Cerebellar nuclear complex (tissue), 1 donor: ENCODE results near the gene CCL13.
"Not testable (repeated sequence)": the region's sequence is repeated elsewhere in the genome, so short reads cannot be mapped to it uniquely, and the experiment has no call there.

Experiments used
- DNase-seq, 2 experiments: peaks; one replicate each; lab custom pipeline; 2025; lab: John Stamatoyannopoulos, UW

CCL13 gene

DNA sequence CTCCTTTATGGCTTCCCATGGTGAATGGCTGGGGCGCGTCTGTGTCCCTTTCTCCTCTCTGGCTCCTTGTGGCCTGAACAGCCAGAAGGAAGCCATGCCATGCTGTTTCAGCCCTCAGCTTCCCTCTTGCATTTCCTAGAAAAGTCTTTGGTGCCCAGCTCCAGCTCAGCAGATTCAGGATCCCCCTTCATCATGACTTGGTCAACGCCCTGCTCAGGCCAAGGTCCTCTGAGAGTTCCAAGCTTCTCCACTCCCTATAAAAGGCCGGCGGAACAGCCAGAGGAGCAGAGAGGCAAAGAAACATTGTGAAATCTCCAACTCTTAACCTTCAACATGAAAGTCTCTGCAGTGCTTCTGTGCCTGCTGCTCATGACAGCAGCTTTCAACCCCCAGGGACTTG, at the start of gene CCL13:
CCL13 (plus strand) TSS at position 287 of the 400 bp plus-strand sequence; CDS start at position 334, 47 bp downstream.
- DNase-seq = no peak

DNA sequence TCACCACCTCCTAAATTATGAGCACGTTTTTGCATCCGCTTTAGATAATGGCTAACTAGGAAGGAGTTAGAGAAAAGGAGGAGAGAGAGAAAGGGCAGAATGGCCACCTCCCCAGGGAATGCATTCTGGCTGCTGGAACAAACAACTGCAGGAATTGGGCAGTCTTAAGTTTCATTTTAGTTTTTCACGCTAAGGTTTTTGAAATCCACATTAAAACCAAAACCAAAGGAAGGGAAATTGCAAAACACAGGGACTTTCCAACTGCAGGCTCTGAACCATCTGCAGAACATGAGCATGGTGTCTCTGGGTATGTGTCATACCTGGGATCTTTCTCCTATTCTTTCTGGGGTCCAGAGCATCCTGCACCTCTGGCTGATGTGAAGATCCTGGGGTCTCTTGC, 49.2 kb upstream of the CCL13 start:
- no peak for DNase-seq

DNA sequence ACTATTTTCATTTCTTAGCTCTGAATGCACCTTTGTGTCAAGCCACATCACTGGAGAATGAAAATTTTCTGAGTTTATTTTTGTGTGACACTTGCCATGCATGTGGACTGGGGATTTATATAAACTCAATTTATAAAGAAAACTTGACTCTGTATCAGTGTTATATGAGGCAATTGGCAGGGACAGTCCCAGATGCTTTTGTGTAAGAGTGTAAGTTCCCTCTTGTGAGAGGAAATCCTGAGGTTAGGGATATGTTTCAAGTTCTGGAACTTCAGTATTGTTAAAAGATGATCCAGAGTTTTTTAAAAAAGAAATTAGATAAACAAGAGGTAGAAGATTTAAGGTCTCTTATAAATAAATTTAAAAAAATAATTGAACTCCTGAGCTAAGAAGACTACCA, 47.9 kb upstream of the CCL13 start:
- no peak for DNase-seq

DNA sequence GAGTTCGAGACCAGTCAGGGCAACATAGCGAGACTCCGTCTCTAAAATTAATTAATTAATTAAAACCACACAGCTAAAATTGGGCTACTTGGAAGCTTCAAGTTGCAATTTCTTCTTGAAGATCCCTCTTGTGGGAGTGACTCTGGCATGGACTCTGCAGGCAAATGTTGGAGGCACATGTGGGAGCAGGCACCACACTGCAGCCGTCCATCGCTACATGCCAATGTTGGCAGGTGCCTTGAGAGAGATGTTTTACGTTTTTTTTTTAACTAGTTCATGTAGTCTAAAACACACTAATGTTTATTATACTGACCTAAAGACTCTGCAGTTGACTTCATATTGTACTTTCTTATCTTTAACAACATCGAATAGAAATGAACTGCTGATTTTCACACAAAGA, 45.0 kb upstream of the CCL13 start:
- DNase-seq = no peak

DNA sequence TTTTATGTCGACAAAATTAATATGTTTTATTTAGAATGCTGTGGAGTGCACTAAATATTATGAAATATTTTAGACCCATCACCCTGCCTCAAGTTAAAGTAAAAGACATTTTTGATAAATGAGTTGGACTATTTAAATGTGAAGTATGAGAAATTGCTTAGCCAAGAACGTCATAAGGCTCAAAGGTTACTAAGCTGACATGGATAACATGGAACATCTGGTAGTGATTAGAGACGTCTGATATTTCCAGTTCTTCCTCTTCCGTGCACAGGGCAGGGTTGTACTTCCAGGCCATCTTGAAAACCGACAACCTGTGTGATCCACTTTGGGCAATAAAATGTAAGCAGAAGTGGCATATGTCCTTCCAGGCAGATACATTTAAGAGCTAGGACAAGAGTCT, 44.2 kb upstream of the CCL13 start:
- DNase-seq = no peak

DNA sequence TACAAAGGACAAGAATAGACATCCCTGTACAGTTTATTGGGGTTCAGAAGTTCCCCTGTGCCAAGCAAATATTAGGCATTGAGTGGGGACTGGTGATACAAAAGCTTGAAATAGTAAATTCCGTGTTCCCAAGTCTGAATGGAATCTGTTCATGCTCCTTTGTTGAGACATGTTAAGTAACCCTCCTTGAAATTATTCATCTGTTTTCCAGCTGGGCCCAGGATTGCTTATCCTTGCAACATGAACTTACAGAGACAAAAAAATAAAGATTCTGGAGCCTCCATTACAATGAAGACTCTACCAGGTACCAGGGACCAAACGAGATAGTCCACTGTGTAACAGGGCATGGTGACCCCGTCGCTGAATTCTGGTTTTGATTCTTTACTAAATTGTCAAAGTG, 43.1 kb upstream of the CCL13 start:
- no peak for DNase-seq

DNA sequence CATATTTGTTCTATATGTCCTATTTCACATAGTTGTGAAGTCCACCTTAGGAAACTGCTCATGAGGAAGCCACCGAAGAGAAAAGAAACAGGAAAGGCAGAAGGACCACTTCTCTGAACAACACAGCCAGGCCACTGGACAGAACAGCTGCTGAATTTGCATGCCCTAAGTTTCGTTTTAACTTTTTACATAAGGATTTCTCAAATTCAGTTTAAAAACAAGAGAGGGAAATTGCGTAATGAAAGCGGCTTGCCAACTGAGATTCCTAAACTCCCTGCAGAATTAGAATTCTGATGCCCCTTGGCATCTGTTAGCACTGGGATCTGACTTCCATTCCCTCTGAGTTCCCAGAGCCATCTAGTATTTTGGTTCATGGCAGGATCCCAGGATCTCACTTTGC, 42.0 kb upstream of the CCL13 start:
- DNase-seq = no peak

DNA sequence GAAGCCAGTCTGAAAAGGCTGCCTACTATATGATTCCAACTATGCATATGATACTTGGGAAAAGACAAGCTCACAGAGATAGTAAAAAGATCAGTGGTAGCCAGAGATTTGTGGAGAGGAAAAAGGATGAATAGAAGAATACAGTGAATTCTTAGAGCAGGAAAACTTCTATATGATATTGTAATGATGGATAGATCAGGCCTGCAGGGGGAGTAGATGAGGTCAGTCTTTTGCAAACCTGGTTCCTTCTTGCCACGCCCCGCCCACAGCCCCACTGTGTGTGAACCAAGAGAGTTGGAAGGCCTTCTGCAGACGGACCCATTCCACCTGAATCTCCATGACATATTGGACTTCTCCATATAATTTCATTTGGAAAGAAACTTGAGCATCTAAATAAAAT, 37.8 kb upstream of the CCL13 start:
- no peak for DNase-seq

DNA sequence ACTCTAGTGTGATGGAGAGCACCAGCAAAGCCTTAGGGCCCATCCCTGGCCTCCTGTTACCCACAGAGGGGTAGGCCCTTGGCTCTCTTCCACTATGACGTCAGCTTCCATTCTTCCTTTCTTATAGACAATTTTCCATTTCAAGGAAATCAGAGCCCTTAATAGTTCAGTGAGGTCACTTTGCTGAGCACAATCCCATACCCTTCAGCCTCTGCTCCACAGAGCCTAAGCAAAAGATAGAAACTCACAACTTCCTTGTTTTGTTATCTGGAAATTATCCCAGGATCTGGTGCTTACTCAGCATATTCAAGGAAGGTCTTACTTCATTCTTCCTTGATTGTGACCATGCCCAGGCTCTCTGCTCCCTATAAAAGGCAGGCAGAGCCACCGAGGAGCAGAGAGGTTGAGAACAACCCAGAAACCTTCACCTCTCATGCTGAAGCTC, 37.2 kb upstream of the CCL13 start, which contains the start of gene CCL8:
CCL8 (plus strand) TSS at position 397 of the 445 bp plus-strand sequence. CDS start 67 bp downstream, outside the sequence.
- no peak for DNase-seq

DNA sequence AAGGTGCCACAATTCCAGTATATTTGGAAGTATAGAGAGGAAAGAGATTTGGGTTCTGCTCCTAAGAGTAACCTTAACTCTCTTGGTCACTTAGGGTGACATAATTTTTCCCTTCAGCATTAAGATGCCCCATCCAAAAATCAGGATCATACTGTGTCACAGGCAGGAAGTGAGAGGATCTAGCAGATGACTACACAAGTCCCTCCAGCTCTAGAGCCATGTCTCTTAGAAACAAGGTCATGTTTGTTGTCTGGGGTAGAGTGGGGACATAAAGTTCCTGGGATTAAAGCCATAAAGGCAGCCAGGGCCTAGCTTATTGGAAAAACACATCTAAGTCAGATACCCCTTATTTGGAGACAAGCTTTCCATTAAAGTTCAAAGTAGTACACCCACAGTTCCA, 34.3 kb upstream of the CCL13 start:
- DNase-seq = no peak

DNA sequence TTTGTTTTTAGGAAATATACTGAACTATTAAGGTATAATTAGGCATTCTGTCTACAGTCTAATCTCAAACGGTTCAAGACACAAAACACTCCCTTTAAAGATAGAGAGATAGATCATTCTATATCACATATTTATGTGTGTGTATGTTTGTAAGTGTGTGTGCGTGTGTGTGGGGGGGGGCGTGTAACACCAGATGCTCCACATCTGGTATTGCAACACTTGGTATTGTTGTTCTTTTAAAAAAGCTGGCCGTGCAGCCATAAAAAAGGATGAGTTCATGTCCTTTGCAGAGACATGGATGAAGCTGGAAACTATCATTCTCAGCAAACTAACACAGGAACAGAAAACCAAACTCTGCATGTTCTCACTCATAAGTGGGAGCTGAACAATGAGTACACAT, 28.7 kb upstream of the CCL13 start:
- DNase-seq = not testable (repeated sequence)

DNA sequence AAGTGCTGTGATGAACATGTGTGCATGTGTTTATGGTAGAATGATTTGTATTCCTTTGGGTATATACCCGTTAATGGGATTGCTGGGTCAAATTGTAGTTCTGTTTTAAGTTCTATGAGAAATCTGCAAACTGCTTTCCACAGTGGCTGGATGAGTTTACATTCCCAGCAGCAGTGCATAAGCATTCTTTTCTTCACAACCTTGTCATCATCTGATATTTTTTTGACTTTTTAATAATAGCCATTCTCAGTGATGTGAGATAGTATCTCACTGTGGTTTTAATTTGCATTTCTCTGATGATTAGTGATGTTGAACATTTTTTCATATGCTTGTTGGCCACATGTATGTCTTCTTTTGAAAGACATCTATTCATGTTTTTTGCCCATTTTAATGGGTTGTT, 18.6 kb upstream of the CCL13 start:
- no peak for DNase-seq

DNA sequence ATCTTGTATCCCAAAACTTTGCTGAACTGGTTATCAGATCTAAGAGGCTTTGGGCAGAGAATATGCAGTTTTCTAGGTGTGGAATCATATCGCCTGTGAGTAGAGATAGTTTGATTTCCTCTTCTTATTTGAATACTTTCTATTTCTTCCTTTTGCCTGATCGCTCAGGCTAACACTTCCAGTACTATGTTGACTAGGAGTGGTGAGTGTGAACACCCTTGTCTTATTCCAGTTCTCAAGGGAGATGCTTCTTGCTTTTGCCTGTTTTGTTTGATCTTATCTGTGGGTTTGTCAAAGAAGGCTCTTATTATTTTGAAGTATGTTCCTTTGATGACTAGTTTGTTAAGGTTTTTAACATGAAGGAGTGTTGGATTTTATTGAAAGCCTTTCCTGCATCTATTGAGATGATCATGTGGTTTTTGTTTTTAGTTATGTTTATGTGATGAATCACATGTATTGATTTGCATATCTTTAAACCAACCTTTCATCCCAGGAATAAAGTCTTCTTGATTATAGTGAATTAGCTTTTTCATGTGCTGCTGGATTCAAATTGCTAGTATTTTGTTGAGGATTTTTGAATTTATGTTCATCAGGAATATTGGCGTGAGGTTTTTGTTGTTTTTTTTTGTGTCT, 17.0 kb upstream of the CCL13 start:
- no peak for DNase-seq

DNA sequence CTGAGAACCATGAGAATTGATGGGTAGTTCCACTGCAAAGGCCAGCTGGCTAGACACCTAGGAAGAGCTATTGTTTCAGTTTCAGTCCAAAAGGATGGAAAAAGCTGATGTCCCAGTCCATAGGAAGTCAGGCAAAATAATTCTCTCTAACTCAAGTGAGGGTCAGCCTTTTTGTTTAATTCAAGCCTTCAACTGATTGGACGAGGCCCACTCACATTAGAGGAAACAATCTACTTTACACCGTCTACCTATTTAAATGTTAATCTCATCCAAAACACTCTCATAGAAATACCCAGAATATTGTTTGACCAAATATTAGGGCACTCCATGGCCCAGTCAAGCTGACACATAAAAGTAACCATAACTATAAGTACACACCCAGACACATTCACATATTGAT, 14.4 kb upstream of the CCL13 start:
- DNase-seq = no peak

DNA sequence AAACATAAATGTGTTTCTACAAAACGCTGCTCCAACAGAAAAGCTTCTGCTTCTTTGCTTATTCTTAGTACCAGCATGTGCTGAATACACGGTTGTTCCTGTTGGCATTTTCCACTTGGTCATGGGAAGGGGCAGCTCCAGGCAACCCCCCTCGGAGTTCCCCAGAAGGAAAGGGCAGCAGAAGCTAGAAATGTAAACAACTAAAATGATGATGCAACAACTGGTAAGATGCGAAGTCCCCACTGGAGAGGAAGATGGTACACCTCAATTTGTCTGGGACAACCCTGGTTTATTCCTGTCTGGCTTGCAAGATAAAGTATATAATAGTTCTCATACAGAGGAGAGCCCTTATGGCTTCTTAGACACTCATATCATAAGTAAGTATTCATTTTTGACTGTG, 9.2 kb upstream of the CCL13 start:
- no peak for DNase-seq

DNA sequence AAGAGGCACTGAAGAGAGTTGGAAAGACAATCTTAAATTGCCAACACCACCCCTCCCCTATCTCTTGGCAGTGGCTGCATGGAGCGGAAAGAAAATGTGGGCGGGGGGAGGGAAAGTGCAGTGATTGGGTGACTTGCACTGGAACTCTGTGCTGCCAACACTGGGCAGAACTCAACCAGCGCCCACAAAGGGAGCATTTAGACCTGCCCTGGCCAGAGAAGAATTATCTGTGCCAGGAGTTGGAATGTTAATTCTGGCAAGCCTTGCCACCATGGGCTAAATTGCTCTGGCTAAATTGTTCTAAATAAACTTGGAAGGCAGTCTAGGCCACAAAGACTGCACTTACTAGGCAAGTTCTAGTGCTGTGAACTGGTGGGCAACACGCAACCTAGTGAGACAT, 6.5 kb upstream of the CCL13 start:
- no peak for DNase-seq

DNA sequence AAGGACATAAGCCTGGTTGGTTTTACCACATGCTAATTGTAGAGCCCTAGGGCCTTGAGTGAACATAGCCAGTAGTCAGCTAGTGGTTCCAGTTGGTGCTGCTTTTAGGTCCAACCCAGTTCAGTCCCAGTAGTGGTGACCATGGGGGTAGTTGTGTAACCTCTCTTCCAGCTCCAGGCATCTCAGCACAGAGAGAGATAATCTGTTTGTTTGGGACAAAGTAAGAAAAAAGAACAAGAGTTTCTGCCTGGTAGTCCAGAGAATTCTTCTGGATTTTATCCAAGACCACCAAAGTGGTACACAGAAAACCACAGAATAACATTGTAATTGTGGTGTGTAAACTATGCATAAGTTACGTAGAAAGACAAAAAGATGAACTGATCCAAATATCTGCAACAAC, 5.2 kb upstream of the CCL13 start:
- DNase-seq = no peak

DNA sequence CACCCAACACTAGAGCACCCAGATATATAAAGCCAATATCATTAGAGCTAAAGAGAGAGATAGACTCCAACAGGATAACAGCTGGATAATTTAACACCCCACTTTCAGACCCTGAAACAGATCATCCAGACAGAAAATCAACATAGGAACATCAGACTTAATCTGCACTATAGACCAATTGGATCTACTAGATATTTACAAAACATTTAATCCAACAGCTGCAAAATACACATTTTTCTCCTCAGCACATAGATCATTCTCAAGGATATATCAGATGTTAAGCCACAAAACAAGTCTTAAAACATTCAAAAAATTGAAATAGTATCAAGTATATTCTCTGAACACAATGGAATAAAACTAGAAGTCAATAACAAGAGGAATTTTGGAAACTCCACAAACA, 4.1 kb upstream of the CCL13 start:
- no peak for DNase-seq

DNA sequence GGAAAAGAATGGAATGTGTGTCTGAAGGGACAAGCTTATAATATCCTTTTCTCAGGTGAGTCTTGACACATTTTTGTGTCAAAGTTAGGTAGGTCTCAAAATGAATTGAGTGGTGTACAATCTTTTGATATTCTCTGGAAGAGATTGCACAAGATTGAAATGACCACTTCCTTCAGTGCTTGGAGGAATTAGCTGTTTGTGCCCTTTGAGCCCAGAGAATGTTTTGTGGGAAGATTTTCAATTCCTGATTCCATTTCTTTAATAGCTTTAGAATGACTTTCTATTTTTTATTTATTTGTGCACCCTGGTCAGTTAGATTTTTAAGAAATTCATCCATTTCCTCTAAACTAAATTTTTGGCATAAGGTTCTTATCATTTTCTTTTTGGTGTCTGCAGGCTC, 1.6 kb upstream of the CCL13 start:
- DNase-seq = no peak

DNA sequence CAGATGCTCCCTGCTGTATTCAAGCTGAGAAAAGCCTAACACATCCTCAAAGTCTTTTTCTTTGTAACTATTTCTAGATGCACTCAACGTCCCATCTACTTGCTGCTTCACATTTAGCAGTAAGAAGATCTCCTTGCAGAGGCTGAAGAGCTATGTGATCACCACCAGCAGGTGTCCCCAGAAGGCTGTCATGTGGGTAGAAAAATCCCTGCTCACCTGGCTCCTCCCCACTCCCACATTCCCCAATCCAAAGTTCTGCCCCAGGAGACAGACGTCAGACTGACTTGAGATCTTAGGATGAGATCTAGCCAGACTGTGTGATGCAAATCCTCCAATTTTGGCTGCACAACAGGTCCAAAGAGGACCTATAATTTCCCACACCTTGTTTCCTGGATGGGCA, 1.1 kb downstream of the CCL13 start:
- DNase-seq = no peak

DNA sequence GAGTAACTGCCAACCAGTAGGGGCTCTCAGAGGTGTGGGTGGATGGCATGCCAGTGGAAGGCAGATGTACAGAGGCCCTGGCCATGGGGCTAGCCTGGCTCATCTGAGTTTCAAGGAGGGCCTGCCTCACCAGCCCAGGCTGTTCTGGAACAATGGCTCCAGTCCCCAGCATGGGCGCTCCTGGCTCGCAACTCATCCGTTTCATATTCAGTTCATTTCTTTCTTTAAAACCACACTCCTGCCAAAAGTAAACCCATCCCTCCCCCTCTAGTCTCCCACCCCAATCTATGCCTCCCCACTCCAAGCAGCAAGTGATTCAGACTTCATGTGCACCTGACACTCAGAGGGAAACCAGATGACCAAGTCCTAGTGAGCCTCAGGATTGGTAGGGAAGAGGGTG, 2.4 kb downstream of the CCL13 start:
- DNase-seq = no peak

DNA sequence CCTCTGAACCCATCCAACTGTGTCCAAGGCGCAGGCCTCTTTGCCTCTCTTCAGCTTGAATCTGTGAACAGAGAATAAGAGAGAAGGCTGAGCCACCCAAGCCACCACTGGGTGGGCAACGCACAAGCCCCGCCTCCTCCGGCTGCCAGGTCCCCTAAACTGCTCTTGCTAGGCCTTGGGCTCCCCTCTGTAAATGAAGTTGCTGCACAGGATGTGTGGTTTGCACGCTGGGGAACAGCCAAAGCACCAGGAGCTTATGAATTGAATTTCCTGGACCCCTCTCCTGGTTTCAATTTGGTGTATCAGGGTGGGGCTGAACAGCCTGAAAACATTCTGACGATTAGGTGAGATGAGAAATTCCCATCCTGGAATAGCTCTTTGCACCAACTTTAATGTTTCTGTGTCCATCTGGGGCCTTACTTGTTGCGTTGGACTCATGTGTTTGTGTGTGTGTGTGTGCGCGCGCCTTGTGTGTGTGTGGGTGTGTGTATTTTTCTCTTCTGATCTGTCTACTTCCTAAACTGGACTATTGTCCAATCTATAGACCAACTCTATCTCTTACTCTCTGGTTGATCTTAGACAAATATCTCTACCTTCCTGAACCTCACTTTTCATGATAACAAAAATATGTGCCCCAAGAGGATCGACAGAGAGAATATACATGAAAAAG, 4.5 kb downstream of the CCL13 start:
- DNase-seq = no peak

DNA sequence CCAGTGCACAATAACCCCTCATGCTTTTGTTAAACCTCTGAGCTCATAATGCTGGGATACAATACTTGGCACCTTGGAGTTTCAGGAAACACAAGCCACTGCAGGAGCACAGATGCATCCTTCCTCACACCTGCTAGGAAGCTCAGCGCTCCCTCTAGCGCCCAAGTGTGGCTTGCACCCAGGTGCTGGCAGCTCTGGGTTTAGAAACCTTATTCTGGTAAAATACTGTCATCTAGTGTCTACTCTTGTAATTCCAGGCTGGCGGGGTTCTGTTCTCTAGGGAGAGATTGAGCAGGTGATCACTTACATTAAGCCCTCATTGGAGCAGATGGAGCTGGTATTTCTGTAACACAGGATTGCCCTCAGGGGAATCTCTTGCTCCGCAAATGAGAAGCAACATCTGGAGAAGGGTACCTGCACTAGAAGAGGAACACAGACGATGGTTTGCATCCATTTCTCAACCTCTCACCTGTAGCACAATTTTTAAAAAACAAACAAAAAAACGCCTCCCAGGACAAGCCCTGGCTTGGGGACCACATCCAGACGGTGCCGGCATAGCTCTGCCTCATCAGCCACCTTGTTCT, 5.3 kb downstream of the CCL13 start:
- DNase-seq = peak in 1 of 2 experiments; percentile 1
